ENCODE measurements around the gene PIK3R3. TPM values are rescaled to one million over a fixed set of nuclear protein-coding genes. Genes with fewer than 3 reads are reported as not detected.
"Not testable (repeated sequence)": the region's sequence is repeated elsewhere in the genome, so short reads cannot be mapped to it uniquely, and the experiment has no call there.

The PIK3R3 gene
- polyA plus RNA-seq, 2 of the 4 experiments (the other 2 are of a cell fraction), result 2.1 to 2.2 TPM

DNA sequence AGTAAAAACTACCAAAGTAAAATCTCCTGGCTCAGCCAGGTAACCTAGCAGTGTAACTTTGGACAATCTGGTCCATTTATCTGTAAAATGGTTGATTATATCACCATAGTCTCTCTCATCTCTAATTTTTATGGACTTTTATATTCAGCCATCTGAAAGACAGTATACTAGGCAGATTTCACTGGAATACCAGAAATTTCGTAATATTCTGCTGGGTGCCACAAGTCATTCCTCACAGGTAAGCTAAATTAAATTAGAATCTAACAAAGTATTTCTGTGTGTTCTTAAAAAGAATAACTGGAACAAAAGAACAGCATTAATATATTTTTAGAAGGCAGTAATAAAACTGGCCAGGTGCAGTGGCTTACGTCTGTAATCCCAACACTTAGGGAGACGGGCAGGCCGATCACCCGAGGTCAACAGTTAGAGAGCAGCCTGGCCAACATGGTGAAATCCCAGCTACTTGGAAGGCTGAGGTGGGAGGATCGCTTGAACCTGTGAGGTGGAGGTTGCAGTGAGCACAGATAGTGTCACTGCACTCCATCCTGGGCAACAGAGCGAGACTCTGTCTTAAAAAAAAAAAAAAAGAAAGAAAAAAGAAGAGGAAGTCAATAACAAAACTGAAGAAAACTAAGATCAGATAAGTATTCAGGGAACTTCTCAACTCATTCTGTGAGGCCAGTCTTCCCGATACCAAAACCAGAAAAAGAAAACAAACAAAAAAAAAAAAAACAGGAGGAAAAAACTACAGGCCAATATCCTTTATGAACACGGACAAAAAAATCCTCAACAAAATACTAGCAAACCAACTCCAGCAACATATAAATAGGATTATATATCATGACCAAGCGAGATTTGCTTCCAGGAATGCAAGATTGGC is 35.9 kb downstream of the PIK3R3 start:
- no peaks in the 10 kb centered on the region for H3K9me3 ChIP-seq
- FAIRE-seq, result no peak
- peaks cover 3% of the 10 kb centered on the region; the same call in 1 of the 3 replicates for H3K4me1 ChIP-seq
- no peak for TF ChIP-seq E2F6 (IDR thresholded peaks at IDR 0.05; ENCODE audit: borderline replicate concordance, low read depth)
- no peak for TF ChIP-seq ZSCAN20 (CRISPR knock-in tag; IDR thresholded peaks at IDR 0.05)
- TF ChIP-seq CHD2 (IDR thresholded peaks at IDR 0.05; ENCODE audit: low read length, partially characterized antibody), result no peak
- TF ChIP-seq ATOH8 (CRISPR knock-in tag; IDR thresholded peaks at IDR 0.05; ENCODE audit: low read depth), result no peak
- no peak for ATAC-seq
- ChIA-PET POLR2A (no interaction called here), CTCF (no interaction called here)
- no peak for DNase-seq (ENCODE audit: low read depth in 1 of 2, low spot score in 1 of 2)
- H3K27ac ChIP-seq, result no peak overlapping the region
- H3K4me3 ChIP-seq, result no peak overlapping the region
- H3K4me2 ChIP-seq, result no peak overlapping the region
- 77% methylated on average over 10 of the region's 10 CpGs for WGBS (ENCODE audit: missing lambda C conversion rate)

DNA sequence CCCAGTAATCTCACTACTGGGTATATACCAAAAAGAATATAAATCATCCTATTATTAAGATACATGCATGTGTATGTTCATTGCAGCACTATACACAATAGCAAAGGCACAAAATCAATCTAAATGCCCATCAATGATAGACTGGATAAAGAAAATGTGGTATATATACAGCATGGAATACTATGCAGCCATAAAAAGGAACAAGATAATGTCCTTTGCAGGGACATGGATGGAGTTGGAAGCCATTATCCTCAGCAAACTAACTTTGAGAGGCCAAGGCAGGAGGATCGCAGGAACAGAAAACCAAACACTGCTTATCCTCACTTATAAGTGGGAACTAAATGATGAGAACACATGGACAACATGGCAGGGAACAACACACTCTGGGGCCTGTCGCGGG is 37.3 kb downstream of the PIK3R3 start:
- ATAC-seq; DNase-seq (ENCODE audit: low read depth in 1 of 2, low spot score in 1 of 2); POLR2A ChIA-PET; H3K27ac ChIP-seq; H3K4me1 ChIP-seq; H3K9me3 ChIP-seq; H3K4me2 ChIP-seq; H3K4me3 ChIP-seq; FAIRE-seq: not testable (repeated sequence)
- CTCF ChIA-PET, result interaction anchor here (0.6 kb wide), 1 partner anchor 91 kb away, joined by 3 read pairs; no protein-coding TSS in a partner anchor
- 93% methylated on average over 3 of the region's 3 CpGs for WGBS (ENCODE audit: missing lambda C conversion rate)

DNA sequence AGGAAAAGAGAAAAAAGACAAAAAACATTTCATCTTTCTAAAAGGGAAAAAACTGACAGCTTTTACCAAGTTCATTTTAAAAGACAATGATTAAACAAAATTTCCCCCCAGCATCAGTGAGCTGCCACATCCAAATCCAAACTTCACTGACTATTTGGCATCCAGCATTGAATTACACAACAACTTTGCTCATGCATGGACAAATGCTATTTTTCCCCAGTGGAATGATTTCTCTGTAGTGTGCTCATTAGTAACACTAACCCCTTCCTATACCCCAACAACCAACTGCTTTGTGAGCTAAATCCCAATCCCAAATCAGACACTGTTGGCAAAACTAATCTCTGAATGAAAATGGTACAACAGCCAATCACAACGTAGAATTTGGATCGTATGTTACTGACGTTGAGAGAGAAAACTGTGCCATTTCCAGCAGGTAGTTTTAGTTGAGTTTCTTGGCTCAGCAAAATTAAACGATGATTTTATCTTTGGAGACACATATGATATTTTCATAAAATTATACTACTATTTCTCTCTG is 37.9 kb downstream of the PIK3R3 start:
- Histone ChIP-seq H3K4me1 (peaks cover 6% of the 10 kb centered on the region; the same call in 1 of the 3 replicates), H3K9me3 (no peaks in the 10 kb centered on the region), H3K4me2 (no peak overlapping the region), H3K27ac (no peak overlapping the region), H3K4me3 (no peak overlapping the region)
- TF ChIP-seq EHMT2 (IDR thresholded peaks at IDR 0.05; ENCODE audit: low read depth) (no peak), ZNF302 (CRISPR knock-in tag; IDR thresholded peaks at IDR 0.05) (no peak), BCL3 (IDR thresholded peaks at IDR 0.05) (no peak)
- CTCF ChIA-PET, result no interaction called here
- POLR2A ChIA-PET, result interaction anchor here (0.6 kb wide), 1 partner anchor 65 kb away, joined by 3 read pairs; no protein-coding TSS in a partner anchor
- DNase-seq (ENCODE audit: low read depth in 1 of 2, low spot score in 1 of 2) (no peak), ATAC-seq (no peak), FAIRE-seq (no peak)
- 78% methylated on average over 4 of the region's 4 CpGs for WGBS (ENCODE audit: missing lambda C conversion rate)

DNA sequence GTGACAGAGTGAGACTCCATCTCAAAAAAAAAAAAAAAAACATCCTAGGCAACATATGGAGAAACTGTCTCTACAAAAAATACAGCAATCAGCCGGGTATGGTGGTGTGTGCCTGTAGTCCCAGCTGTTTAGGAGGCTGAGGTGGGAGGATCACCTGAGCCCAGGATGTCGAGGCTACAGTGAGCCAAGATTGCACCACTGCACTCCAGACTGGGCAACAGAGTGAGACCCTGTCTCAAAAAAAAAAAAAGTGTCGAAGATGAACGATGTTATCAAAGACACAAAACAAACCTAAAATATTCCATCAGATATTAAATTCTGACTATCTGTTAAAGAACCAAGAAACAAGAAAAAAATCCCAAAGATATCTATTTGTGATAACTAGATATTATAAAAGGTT is 38.6 kb downstream of the PIK3R3 start:
- H3K4me2 ChIP-seq; CTCF ChIA-PET; FAIRE-seq; H3K9me3 ChIP-seq; H3K27ac ChIP-seq; H3K4me3 ChIP-seq; DNase-seq (ENCODE audit: low read depth in 1 of 2, low spot score in 1 of 2); POLR2A ChIA-PET; H3K4me1 ChIP-seq; ATAC-seq: not testable (repeated sequence)
- 87% methylated on average over 4 of the region's 4 CpGs for WGBS (ENCODE audit: missing lambda C conversion rate)

- no peak for ATAC-seq
- CTCF ChIA-PET, result interaction anchor here (1.4 kb wide), 1 partner anchor 20 kb away, joined by 3 read pairs; no protein-coding TSS in a partner anchor
Measured at GRCh38 chr1:46087891-46088290, 44.5 kb downstream of the PIK3R3 start.

More at GRCh38 chr1:46087891-46088290, 44.5 kb downstream of the PIK3R3 start:
- POLR2A ChIA-PET, result no interaction called here
- Histone ChIP-seq H3K27ac (no peak overlapping the region), H3K4me3 (no peak overlapping the region), H3K4me1 (peaks cover 11% of the 10 kb centered on the region; the same call in 2 of the 3 replicates), H3K4me2 (no peak overlapping the region), H3K9me3 (no peaks in the 10 kb centered on the region)
- no peak for DNase-seq (ENCODE audit: low read depth in 1 of 2, low spot score in 1 of 2)
- no peak for TF ChIP-seq CHD4 (IDR thresholded peaks at IDR 0.05; ENCODE audit: borderline replicate concordance)
- TF ChIP-seq ZFP36 (IDR thresholded peaks at IDR 0.05; ENCODE audit: borderline replicate concordance, partially characterized antibody), result no peak
- no peak for TF ChIP-seq ESRRA (IDR thresholded peaks at IDR 0.05; ENCODE audit: borderline replicate concordance, low read length)
- TF ChIP-seq, protein P1, sequence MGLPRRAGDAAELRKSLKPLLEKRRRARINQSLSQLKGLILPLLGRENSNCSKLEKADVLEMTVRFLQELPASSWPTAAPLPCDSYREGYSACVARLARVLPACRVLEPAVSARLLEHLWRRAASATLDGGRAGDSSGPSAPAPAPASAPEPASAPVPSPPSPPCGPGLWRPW (IDR thresholded peaks at IDR 0.05), result no peak
- no peak for TF ChIP-seq PHF8 (IDR thresholded peaks at IDR 0.05; ENCODE audit: borderline replicate concordance, low read depth)
- TF ChIP-seq FOSL2 (IDR thresholded peaks at IDR 0.05), result no peak
- no peak for TF ChIP-seq FOSL2 (CRISPR knock-in tag; IDR thresholded peaks at IDR 0.05)
- no peak for TF ChIP-seq JUNB (IDR thresholded peaks at IDR 0.05)
- TF ChIP-seq SREBF2 (IDR thresholded peaks at IDR 0.05), result no peak
- TF ChIP-seq MAZ (IDR thresholded peaks at IDR 0.05; ENCODE audit: borderline replicate concordance, low read depth, low read length), result no peak
- no peak for TF ChIP-seq SMC3 (IDR thresholded peaks at IDR 0.05)
- no peak for TF ChIP-seq CBX8 (IDR thresholded peaks at IDR 0.05)
- WGBS (ENCODE audit: missing lambda C conversion rate), result 81% methylated on average over 1 of the region's 1 CpG
- no peak for FAIRE-seq

All from A549 (cell line).